CD4-positive, alpha-beta T cell treated with Interleukin-1 beta for 1 hour (primary cell): Measurements from ENCODE around the gene ZFAND2B.

Source experiments
- DNase-seq, 2 donors: peaks; one replicate each; pipeline ENCODE4 v3.0.0-alpha.2; 2020 to 2022

Gene ZFAND2B, protein sequence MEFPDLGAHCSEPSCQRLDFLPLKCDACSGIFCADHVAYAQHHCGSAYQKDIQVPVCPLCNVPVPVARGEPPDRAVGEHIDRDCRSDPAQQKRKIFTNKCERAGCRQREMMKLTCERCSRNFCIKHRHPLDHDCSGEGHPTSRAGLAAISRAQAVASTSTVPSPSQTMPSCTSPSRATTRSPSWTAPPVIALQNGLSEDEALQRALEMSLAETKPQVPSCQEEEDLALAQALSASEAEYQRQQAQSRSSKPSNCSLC

DNA sequence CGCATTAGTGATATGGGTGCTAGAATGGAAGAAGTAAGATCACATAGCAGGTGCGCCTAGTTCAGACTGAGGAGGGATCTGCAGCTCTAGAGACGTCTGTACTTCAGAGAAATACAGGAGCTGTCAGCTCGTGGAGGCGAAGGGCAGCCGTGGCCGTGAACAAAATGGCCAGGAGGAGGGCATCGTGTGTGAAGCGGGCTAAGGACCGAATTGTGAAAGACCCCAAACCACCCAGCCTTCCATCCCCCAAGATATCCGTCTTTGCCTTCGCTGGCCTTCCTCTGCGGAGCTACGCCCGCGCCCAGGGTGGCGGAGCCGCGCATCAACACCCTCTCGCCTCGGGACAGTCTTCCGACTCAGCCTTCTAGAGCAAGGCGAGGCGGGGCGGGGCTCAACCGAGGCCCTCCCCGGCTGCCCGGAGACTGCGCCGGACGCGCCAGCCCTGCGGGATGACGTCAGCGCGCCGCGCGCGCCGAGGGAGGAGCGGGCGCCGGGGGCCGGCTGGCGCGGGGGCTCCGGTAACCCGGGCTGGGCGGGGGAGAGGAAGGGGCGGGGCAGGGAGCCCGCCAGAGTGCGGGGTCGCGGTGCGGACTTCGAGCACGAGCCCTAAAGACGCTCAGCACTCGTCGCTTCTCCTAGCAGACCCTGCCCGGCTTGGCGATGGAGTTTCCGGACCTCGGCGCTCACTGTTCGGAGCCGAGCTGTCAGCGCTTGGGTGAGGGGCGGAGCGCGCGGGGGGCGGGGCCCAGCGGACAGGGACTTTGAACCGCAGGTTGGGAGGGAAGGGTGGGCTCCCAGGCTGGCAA, at the start of gene ZFAND2B:
Gene ZFAND2B, plus strand, starts transcription at position 455 of the 806 bp plus-strand sequence. Its CDS starts 206 bp downstream, at position 661.
- DNase-seq: peak; percentile 95 to 96

- no peak for DNase-seq
Observed at GRCh38 chr2:219157396-219157795, 49.2 kb upstream of the ZFAND2B start.

DNA sequence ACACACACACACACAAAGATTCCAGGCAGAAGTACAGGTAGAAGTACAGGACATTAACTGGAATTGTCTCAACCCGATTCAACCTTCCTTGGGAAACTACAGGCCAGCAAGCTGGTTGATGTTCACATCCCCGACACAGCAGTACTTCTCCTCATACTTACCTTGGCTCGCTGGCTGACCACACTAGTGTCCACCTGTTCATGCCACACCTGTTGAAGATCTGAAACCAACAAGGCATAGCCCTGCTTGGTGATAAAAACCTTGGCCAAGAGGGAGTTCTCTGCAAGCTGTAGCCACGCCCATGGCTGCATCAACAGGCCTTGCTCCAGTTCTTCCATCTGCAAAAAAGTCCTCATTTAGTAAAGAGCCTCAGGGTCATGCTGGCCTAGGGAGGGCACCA, 48.6 kb upstream of the ZFAND2B start:
- DNase-seq: no peak

GRCh38 chr2:219158586-219158985, 48.0 kb upstream of the ZFAND2B start:
- no peak for DNase-seq

- no peak for DNase-seq
Observed at GRCh38 chr2:219159771-219160185, 46.8 kb upstream of the ZFAND2B start.

- peak; percentile 92 to 94 for DNase-seq
Observed at GRCh38 chr2:219160186-219161017, 46.2 kb upstream of the ZFAND2B start, which contains the start of gene NHEJ1. TSS of gene NHEJ1 (minus strand) at chr2:219160815. CDS start at chr2:219158362, 2,453 bp downstream.

DNA sequence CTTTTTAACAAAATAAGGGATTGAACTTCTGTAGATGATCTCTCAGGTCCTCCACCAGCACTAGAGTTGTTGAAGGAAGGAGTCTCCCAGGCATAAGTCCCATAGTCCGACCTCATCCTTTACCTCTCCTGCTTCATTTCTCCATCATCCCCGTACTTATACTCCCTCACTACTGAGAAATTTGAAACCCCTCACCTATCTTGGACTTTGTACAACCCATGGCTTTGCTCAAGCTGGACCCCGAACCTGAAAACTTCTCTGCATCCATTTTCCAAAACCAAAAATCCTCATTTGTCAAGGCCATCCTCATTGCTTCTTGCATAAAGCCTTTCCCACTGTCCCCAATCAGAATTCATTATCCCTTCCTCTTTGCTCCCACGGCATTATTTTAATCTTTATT, 45.5 kb upstream of the ZFAND2B start:
- no peak for DNase-seq

DNA sequence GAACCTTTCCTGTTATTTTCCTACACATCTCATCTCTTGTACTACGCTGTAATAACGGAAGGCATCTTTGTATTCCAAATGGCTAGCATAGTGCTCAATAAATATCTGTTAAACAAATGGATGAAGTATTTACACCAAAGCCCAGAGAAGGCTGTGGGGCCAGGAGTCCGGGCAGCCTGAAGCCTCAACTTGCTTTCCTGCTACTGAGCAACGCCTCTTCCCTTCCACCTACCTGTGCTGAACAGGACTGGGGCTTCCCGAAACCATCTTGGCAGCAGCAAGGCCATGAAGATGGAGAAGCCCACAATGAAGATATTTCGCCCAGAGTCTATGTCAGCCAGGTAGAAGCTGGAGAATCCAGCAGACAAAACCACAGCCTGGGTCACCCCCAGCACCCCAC, 43.4 kb upstream of the ZFAND2B start:
- no peak for DNase-seq

DNA sequence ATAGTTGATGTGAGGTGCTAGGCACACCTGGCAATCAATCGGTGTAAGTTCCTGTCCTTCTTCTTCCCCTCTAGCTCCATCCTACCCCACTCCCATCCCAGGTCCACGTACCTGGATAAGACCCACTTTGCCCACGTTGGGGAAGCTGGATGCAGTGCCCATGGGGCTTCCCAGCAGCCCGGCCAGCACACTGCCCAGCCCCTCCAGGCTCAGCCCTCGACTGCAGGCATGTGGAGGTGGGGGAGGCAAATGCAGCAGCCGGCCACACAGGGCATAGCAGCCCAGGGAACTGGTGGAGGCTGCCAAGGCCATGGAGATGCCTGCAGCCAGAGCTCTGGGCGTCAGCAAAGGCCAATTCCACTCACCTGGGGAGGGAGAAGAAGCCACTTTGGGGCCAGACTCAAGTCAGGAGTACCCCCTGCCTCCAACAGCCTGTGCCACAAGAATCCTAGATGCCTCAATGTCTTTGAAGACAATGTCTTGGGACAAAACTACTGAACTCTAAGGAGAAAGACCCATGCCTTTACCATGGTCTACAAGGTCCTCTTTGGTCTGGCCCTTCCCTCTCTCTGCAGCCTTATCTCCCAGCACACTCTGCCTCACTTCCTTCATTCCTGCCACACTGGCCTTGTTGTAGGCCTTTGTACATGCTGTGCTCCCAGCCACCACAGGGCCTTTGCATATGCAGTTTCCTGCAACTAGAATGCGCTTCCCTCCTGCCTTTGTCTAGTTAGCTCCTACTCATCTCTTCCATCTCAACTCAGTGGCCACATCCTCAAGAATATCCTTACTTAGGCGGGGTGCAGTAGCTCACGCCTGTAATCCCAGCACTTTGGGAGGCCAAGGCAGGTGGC, 41.3 kb upstream of the ZFAND2B start:
- no peak for DNase-seq

DNA sequence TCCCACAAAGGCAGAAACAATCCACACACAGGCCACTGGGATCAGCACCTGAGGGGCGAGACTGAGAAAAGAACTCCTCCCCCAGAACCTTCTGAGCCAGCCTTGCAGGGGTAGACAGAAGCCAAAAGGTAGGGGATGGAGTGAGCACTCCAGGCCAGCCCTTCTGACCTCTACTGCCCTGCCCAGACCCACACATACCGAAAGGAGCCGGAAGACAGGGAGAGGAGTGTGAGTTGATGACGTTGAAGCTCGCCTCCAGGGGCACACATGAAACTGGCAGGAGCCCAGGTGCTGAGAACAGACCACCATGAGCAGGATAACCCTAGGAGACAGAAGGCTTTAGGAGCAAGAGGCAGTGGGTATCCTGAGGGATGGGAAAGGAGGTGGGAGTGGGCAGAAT, 38.6 kb upstream of the ZFAND2B start:
- DNase-seq: no peak

DNA sequence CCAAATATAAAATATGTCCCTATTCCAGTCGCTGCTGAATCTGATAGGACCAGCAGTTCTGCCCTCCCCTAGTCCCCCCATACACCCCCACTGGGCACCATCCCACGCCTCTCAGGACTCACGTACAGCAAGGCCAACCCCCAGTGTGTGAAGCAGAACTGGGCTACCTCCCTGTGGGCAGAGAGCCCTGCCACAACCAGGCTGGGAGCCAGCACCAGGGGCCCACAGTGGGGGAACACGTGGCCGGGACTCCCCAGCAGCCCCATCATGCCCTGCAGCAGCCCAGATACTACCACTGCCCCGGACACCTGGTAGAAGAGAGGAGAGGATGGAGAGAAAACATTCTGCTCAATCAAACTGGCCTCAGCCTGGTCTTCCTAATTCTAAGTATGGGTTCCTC, 38.1 kb upstream of the ZFAND2B start:
- no peak for DNase-seq

- no peak for DNase-seq
Observed at GRCh38 chr2:219168932-219169331, 37.6 kb upstream of the ZFAND2B start.

- no peak for DNase-seq
Observed at GRCh38 chr2:219169930-219170654, 36.5 kb upstream of the ZFAND2B start, which contains the start of gene SLC23A3. TSS of gene SLC23A3 (minus strand) at chr2:219170029. CDS start at chr2:219169984, 45 bp downstream.

GRCh38 chr2:219171231-219171651, 35.3 kb upstream of the ZFAND2B start:
- DNase-seq: peak; percentile 30 to 61

DNA sequence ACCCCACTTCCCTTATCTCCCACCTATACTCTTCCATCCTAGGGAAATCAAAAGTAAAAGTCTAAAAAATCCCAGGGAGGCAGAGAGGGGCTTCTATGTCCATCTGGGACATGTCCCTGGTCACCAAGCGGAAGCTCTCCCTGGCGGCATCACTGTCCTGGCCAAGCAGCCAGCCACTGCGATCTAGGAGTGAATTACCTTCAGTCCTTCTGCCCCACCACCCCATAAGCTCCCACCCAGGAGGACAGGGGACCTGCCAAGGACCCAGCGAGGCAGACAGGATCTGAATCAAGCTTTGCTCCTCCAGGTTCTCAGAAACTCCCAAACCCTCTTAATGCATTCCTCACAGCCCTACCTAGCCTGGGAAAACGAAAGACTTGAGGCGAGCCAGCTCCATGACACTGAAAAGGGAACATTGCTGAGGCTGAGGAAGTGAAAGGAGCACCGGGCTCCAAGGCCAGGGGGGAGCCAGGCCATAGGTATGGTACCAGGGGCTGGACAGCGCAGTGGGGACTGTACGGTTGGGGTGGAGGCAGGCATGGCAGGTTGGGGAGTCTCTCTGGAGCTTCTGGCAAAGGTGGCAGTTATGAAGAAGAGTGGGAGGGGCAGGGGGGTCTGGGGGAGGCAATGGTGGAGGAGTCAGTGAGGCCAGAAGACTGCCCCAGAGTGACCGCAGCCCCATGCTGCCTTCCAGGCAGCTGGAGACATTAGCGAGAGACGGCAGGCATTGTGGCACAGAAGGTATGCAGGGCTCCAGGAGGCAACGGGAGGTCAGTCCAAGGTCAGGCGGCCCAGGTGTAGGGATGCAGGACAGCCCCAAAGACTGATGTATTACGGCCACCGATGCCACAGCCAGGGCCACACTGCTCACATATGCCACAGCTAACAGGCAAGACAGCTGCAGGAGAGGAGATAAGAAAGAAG, 34.1 kb upstream of the ZFAND2B start:
- DNase-seq: no peak

DNA sequence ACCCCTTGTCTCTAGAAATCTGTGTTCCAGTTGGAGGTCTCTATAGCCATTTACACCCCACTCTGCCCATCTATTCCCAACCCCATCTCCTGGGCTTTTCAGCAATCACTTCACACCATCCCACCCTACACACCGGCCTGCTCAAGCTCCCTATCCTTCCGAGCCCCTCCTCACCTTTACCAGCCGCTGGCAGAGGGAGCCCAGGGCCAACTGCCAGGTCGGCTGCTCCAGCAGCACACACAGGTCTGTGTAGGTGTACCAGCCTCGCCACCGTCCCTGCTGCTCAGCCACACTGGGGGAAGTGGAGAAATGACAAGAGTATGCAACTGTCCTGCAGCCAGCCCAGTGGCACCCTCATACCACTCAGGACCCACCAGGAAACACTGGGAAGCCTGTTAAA, 33.4 kb upstream of the ZFAND2B start:
- no peak for DNase-seq

DNA sequence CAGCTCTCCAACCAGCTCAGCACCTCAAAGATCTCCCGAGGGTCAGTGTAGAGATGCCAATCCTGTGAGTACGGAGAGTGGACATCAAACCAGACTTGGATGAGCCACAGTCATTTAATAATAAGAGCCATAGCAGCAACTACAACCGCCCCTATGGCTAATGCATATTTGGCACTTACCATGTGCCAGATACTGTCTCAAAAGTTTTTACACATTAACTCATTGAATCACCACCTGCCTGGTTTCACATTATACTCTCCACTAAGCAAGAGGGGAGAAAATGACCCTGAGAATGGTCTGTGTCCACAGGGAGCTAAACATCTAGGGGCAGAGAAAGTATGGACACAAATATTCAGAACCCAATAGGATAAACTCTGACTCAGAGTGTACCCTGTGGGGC, 32.4 kb upstream of the ZFAND2B start:
- DNase-seq: no peak

DNA sequence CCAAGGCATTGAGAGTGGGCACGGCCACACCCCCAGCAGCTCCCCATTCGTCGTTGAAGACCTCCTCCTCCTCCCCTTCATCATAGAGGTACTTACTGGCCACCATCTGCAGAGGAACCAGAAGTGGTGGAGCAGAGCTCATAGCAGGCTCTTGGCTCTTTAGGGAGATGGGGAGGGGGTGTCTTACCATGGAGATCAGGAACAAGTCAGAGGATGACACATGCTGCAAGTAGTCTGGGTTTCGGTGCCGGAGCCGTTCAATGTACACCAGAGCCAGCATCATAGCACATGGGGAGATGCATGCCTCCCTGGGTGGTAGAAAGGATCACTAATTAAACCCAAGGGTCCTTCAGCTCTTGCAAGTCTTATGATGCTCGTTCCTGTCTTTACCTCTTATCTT, 31.8 kb upstream of the ZFAND2B start:
- no peak for DNase-seq

DNA sequence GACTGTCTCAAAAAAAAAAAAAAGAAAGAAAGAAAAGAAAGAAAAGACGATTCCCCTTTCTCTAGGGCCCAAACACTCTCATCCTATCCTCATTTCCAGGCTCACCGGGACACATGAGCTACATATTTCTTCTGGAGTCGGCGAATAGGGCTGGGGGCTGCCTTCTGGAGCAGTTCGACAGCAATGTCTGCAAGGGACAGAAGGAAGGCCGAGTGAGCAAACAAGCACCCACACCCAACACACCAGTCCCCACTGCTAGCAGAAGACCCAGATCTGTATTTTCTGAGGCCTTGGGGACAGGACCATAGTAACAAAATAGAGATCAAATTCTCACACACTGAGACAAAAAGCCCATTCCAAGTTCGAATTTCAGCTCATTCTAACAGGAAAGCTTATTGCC, 31.1 kb upstream of the ZFAND2B start:
- no peak for DNase-seq
